CD4-positive, alpha-beta T cell (primary cell): ENCODE data around the gene ATG9A. TPM values are rescaled to one million over a fixed set of nuclear protein-coding genes. Genes with fewer than 3 reads are reported as not detected.
A peak's percentile ranks its signal among the peaks of the same experiment; 100 is the strongest.

Source experiments
- ATAC-seq: fragments of 200-7000 bp; cut with Tn5 transposase; one replicate; pipeline ENCODE4 v1.10.0; 2022; ENCODE audit warnings: mild to moderate bottlenecking; ENCODE audit not compliant: poor library complexity
- CTCF ChIA-PET: fragments of 350-600 bp; sonication (Branson Sonifier 250); formaldehyde crosslinking; loops from one replicate; lab custom pipeline; 2021; ENCODE audit warnings: antibody characterized with exemption, inconsistent platforms; lab: Charles Lee
- POLR2A ChIA-PET: fragments of 350-600 bp; sonication (Branson Sonifier 250); formaldehyde crosslinking; loops from one replicate; lab custom pipeline; 2021; ENCODE audit warnings: antibody characterized with exemption, inconsistent platforms; lab: Charles Lee
- DNase-seq, 14 experiments: peaks; one replicate each; pipeline ENCODE4 v3.0.0-alpha.2; 2013 to 2020; ENCODE audit warnings: mixed read lengths in 2 of 14
- H3K27ac ChIP-seq, 2 donors: one replicate each; pipeline versions ENCODE4 v1.5.1 to v1.7.0; 2013; ENCODE audit warnings: low read length in 2 of 2, low read depth in 1 of 2, mild to moderate bottlenecking in 1 of 2
- H3K27me3 ChIP-seq, 2 experiments: 1 replicate in 1 of 2; 2 replicates in 1 of 2; pipeline versions ENCODE4 v1.6.1 to v1.7.0; 2013; ENCODE audit warnings: low read length in 2 of 2, control low read depth in 1 of 2, mild to moderate bottlenecking in 1 of 2, moderate library complexity in 1 of 2; ENCODE audit not compliant: insufficient read depth in 2 of 2, control insufficient read depth in 1 of 2
- H3K36me3 ChIP-seq: one replicate; pipeline ENCODE4 v1.6.1; 2013; ENCODE audit warnings: low read length, control low read depth; ENCODE audit not compliant: insufficient read depth
- H3K4me1 ChIP-seq: one replicate; pipeline ENCODE4 v1.6.1; 2013; ENCODE audit warnings: low read length, control low read depth; ENCODE audit not compliant: insufficient read depth
- H3K4me3 ChIP-seq: one replicate; pipeline ENCODE4 v1.5.1; 2013; ENCODE audit warnings: mild to moderate bottlenecking, low read length, moderate library complexity
- H3K9me3 ChIP-seq, 2 experiments: 1 replicate in 1 of 2; 2 replicates in 1 of 2; pipeline versions ENCODE4 v1.6.1 to v1.7.0; 2013; ENCODE audit warnings: low read length in 2 of 2, mild to moderate bottlenecking in 2 of 2, control low read depth in 1 of 2, moderate library complexity in 1 of 2; ENCODE audit not compliant: control insufficient read depth in 1 of 2, insufficient read depth in 1 of 2
- H3K27ac Mint-ChIP-seq: one replicate; pipeline ENCODE4 v1.8.0; 2020; ENCODE audit warnings: mixed read lengths
- H3K27me3 Mint-ChIP-seq: one replicate; pipeline ENCODE4 v1.8.0; 2021; ENCODE audit warnings: mixed read lengths
- H3K36me3 Mint-ChIP-seq: one replicate; pipeline ENCODE4 v1.8.0; 2021; ENCODE audit warnings: low read depth, mixed read lengths
- H3K4me1 Mint-ChIP-seq: one replicate; pipeline ENCODE4 v1.8.0; 2021; ENCODE audit warnings: low read depth, mixed read lengths
- H3K4me3 Mint-ChIP-seq: one replicate; pipeline ENCODE4 v1.8.0; 2020; ENCODE audit warnings: mild to moderate bottlenecking, mixed read lengths
- H3K9me3 Mint-ChIP-seq: one replicate; pipeline ENCODE4 v1.8.0; 2020; ENCODE audit warnings: mixed read lengths
- intact Hi-C, 2 experiments: fragments of 100-400 bp; cut with DNase I in 1 of 2; cut with micrococcal nuclease in 1 of 2; formaldehyde crosslinking; loops; one replicate each; pipeline versions ENCODE4 v1.15.1 to v1.9.0; 2023 to 2025; cut with DNase I, micrococcal nuclease
- total RNA-seq, 174 experiments: library from RNA in 2 of 174; stranded (reverse) in 2 of 174; gene quantifications; one replicate each; pipeline ENCODE4 v1.2.3 and lab custom pipeline; 2021 to 2026
- TF ChIP-seq, protein P1 (sequence below): fragments of 200-600 bp; IDR thresholded peaks from one replicate; pipeline ENCODE4 v1.8.0; 2022; ENCODE audit warnings: antibody characterized with exemption, mild to moderate bottlenecking

Gene ATG9A
- total RNA-seq, 2 experiments from 2014 or later: 105 to 106 TPM

DNA sequence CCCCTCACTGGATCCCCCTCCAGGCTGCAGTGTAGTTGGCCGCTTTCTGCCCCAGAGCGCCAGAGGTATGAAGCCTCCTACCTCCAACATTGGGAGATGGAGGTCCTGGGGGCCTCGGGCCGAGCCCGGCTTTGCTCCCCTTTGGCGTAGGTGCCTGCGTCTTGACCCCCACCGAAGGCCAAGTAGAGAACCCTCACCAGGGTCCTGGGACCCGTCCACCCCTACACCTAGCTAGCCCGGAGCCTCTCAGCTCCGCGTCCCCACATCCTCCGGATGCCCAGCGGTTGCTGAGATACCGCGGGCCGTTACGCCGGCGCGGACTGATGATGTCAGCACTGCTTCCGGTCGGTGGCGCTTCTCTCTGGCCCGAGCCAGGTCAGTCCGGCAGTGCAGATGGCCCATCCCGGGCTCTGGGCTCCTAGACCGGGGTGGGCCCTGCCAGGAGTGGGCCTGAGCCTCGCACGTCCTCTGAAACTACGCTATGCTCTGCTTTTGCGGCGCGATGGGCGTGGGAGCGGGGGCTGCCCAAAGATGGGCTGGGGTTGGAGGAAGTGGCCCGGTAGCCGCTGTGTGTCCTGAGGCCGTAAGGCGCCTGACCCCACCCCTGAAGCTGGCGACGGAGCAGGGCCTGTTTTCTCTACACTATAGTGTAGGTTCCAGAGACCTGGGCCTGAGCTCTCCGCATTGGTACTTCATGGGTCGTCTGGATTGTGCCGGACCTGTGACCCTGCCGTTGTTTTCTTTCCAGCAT lies 15.9 kb upstream of the ATG9A start, which contains the start of the genes GLB1L and STK16:
Gene GLB1L, minus strand, starts transcription at position 297 of the 751 bp plus-strand sequence. CDS start 1,871 bp downstream, outside the sequence.
Gene STK16, plus strand, starts transcription at position 332 of the 751 bp plus-strand sequence. CDS start 521 bp downstream, outside the sequence.
- Mint-ChIP-seq H3K27ac (peak within 1 kb of the TSS; percentile 96), H3K4me3 (peak within 1 kb of the TSS; percentile 88), H3K4me1 (peaks cover 74% of the 10 kb centered on the region), H3K9me3 (no peaks in the 10 kb centered on the region), H3K27me3 (no peaks in the 10 kb centered on the region), H3K36me3 (peaks cover 35% of the 10 kb centered on the region)
- CTCF ChIA-PET: interaction anchor here (1.0 to 2.3 kb wide), 5 partner anchors 15 to 143 kb away, joined by 3 to 26 read pairs (median 4); no protein-coding TSS in a partner anchor
- peak within 1 kb of the TSS; percentile 99 for H3K4me3 ChIP-seq
- ATAC-seq (peak; percentile 44), DNase-seq (peak; percentile 73 to 93 (median 84))
- TF ChIP-seq, protein P1, sequence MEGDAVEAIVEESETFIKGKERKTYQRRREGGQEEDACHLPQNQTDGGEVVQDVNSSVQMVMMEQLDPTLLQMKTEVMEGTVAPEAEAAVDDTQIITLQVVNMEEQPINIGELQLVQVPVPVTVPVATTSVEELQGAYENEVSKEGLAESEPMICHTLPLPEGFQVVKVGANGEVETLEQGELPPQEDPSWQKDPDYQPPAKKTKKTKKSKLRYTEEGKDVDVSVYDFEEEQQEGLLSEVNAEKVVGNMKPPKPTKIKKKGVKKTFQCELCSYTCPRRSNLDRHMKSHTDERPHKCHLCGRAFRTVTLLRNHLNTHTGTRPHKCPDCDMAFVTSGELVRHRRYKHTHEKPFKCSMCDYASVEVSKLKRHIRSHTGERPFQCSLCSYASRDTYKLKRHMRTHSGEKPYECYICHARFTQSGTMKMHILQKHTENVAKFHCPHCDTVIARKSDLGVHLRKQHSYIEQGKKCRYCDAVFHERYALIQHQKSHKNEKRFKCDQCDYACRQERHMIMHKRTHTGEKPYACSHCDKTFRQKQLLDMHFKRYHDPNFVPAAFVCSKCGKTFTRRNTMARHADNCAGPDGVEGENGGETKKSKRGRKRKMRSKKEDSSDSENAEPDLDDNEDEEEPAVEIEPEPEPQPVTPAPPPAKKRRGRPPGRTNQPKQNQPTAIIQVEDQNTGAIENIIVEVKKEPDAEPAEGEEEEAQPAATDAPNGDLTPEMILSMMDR: no peak
- H3K36me3 ChIP-seq: peaks cover 27% of the 10 kb centered on the region
- intact Hi-C loops: loop anchor here in 1 of 2 experiments (1.0 to 5.0 kb wide), 3 partner anchors 8 to 68 kb away; partner anchors contain the start of genes ANKZF1, ATG9A, CNPPD1 and RETREG2
- peak within 1 kb of the TSS; percentile 95 to 98 for H3K27ac ChIP-seq
- POLR2A ChIA-PET: interaction anchor here (0.7 to 7.3 kb wide), 17 partner anchors 9 to 959 kb away, joined by 3 to 181 read pairs (median 5); partner anchors contain the start of genes ANKZF1, ATG9A, CNPPD1 and DNAJB2
- H3K27me3 ChIP-seq: no peaks in the 10 kb centered on the region
- peaks cover 62% of the 10 kb centered on the region for H3K4me1 ChIP-seq
- no peaks in the 10 kb centered on the region for H3K9me3 ChIP-seq

DNA sequence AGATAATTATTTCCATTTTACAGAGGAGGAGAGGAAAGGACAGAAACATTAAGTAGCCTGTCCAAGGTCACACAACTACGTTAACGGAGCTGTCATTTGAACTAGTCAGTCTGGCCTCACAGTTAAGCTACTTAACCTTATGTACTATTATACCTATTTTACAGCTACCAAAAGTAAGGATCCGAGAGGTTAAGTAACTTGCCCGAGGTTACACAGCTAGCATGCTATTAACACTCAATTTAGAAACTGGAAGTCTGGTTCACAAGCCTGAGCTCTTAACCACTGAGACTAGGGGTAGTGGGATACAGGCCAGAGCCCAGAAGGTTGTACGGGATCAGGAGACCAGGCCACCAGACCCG lies 15.3 kb upstream of the ATG9A start:
- Histone ChIP-seq H3K36me3 (peaks cover 22% of the 10 kb centered on the region), H3K27me3 (no peaks in the 10 kb centered on the region), H3K9me3 (no peaks in the 10 kb centered on the region), H3K4me3 (peak overlapping the region; percentile 99), H3K27ac (peak overlapping the region; percentile 95 to 98), H3K4me1 (peaks cover 57% of the 10 kb centered on the region)
- Mint-ChIP-seq H3K27me3 (no peaks in the 10 kb centered on the region), H3K36me3 (peaks cover 29% of the 10 kb centered on the region), H3K4me1 (peaks cover 68% of the 10 kb centered on the region), H3K4me3 (peak overlapping the region; percentile 88), H3K9me3 (no peaks in the 10 kb centered on the region), H3K27ac (peak overlapping the region; percentile 96)
- intact Hi-C loops: loop anchor here (1.0 to 5.0 kb wide), 4 partner anchors 9 to 67 kb away; partner anchors contain the start of genes ANKZF1 (in 1 of the 2), ATG9A (in 1 of the 2), CNPPD1 (in 1 of the 2) and RETREG2 (in 1 of the 2)
- TF ChIP-seq, protein P1: no peak
- CTCF ChIA-PET: interaction anchor here (0.6 to 2.3 kb wide), 4 partner anchors 14 to 50 kb away, joined by 3 to 26 read pairs (median 4); no protein-coding TSS in a partner anchor
- ATAC-seq: no peak
- POLR2A ChIA-PET: interaction anchor here (0.7 to 7.3 kb wide), 15 partner anchors 9 to 958 kb away, joined by 3 to 181 read pairs (median 7); partner anchors contain the start of genes ANKZF1, ATG9A, CNPPD1 and DNAJB2
- no peak for DNase-seq

DNA sequence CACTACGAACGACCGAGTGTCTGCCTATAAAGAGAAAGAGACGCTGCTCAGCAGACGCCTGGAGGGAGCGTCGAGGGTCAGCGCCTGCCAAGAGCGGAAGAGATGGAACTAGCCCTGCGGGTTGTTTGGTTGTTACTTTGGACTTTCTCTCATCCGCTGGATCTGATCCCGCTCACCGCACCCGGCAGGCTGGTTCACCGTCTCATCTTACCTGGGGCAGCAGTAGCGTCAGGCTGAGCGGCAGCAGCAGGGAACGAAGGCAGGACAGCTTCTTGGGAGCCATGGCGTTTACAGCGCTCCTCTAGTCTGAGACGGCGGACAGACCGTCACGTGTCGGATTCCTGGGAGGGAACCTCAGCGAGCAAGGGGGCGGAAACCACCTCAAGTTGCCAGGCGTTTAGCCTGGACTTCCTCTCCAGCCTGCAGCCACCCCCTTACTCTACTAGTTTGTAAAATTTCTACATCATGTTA lies 13.9 kb upstream of the ATG9A start:
- Histone ChIP-seq H3K9me3 (no peaks in the 10 kb centered on the region), H3K4me3 (no peak overlapping the region), H3K27me3 (no peaks in the 10 kb centered on the region), H3K4me1 (peaks cover 42% of the 10 kb centered on the region), H3K36me3 (peaks cover 7% of the 10 kb centered on the region), H3K27ac (no peak overlapping the region)
- peaks cover 54% of the 10 kb centered on the region for H3K4me1 Mint-ChIP-seq
- peaks cover 27% of the 10 kb centered on the region for H3K36me3 Mint-ChIP-seq
- DNase-seq: peak in 2 of 14 experiments; percentile 29 to 47
- peak overlapping the region; percentile 96 for H3K27ac Mint-ChIP-seq
- ChIA-PET POLR2A (interaction anchor here (3.4 kb wide), 1 partner anchor 11 kb away, joined by 68 read pairs; the partner anchor contains the start of genes TUBA4A and TUBA4B), CTCF (no interaction called here)
- no peak for ATAC-seq
- no peaks in the 10 kb centered on the region for H3K27me3 Mint-ChIP-seq
- H3K9me3 Mint-ChIP-seq: no peaks in the 10 kb centered on the region
- intact Hi-C loops: no loop called here
- peak overlapping the region; percentile 76 for H3K4me3 Mint-ChIP-seq
- TF ChIP-seq, protein P1: no peak
